K562 (cell line): Measurements from ENCODE around the gene BICC1. TPM values are rescaled to one million over a fixed set of nuclear protein-coding genes. Genes with fewer than 3 reads are reported as not detected.
"Not testable (repeated sequence)": the region's sequence is repeated elsewhere in the genome, so short reads cannot be mapped to it uniquely, and the experiment has no call there.

Experiments used
- ATAC-seq: fragments of 200-7000 bp; cut with Tn5 transposase; 3 replicates; pipeline ENCODE4 v1.9.1; 2020; ENCODE audit warnings: moderate library complexity
- BruUV-seq: library from RNA; stranded (reverse); fragments of 400-500 nt; replicated peaks from 2 replicates; lab custom pipeline; 2021; lab: Mats Ljungman, UMichigan
- CTCF ChIA-PET: fragments of 300-600 bp; formaldehyde crosslinking; extraction: SDS; loops from one replicate; lab custom pipeline; 2021; ENCODE audit warnings: low intra/inter-chr PET ratio; lab: Yijun Ruan, JAX
- POLR2A ChIA-PET: fragments of 300-600, 350-650 bp; sonication (Branson Sonifier 250); formaldehyde crosslinking; extraction: SDS; loops from one replicate; lab custom pipeline; 2021; ENCODE audit warnings: antibody characterized with exemption, inconsistent platforms; lab: Yijun Ruan, JAX
- DNase-seq, 4 experiments: peaks; one replicate each; pipeline versions ENCODE4 v3.0.0 to v3.0.0-alpha.2; 2011 to 2018; ENCODE audit warnings: low spot score in 3 of 4, mixed read lengths in 3 of 4; ENCODE audit errors: extremely low read depth in 1 of 4
- FAIRE-seq: peaks from 2 replicates; lab custom pipeline; 2011; peaks lifted over from hg19 to GRCh38; lab: Jason Lieb, UNC
- H2AFZ ChIP-seq: 2 replicates; pipeline ENCODE4 v1.6.0; 2011; ENCODE audit warnings: low read depth, low read length, control low read depth, inconsistent platforms
- H3K27ac ChIP-seq: fragments of 200-600 bp; 3 replicates; pipeline ENCODE4 v1.8.0; 2011; ENCODE audit warnings: low read depth, mild to moderate bottlenecking, control low read depth, inconsistent platforms, low read length, moderate library complexity, mixed read lengths; ENCODE audit errors: extremely low read depth
- H3K27me3 ChIP-seq, 2 experiments: fragments of 300-600 bp in 1 of 2; 2 replicates in 1 of 2; 3 replicates in 1 of 2; pipeline versions ENCODE4 v1.6.0 to v1.8.0; 2011; ENCODE audit warnings: inconsistent platforms in 2 of 2, low read length in 2 of 2, mild to moderate bottlenecking in 1 of 2, mixed read lengths in 1 of 2, moderate library complexity in 1 of 2; ENCODE audit not compliant: control insufficient read depth in 2 of 2, insufficient read depth in 2 of 2
- H3K36me3 ChIP-seq: fragments of 300-600 bp; 3 replicates; pipeline ENCODE4 v1.8.0; 2011; ENCODE audit warnings: mild to moderate bottlenecking, low read length, inconsistent platforms; ENCODE audit not compliant: control insufficient read depth, insufficient read depth
- H3K4me1 ChIP-seq, 2 experiments: fragments of 200-600 bp in 1 of 2; replicated peaks in 1 of 2; 2 replicates in 1 of 2; 3 replicates in 1 of 2; pipeline versions ENCODE4 v1.5.1 to v1.8.0; 2011; ENCODE audit warnings: inconsistent platforms in 2 of 2, low read length in 2 of 2, mild to moderate bottlenecking in 1 of 2, mixed read lengths in 1 of 2, moderate library complexity in 1 of 2; ENCODE audit not compliant: control insufficient read depth in 2 of 2, insufficient read depth in 2 of 2
- H3K4me2 ChIP-seq: 2 replicates; pipeline ENCODE4 v1.6.1; 2011; ENCODE audit warnings: low read length, control low read depth, inconsistent platforms, mixed read lengths; ENCODE audit not compliant: insufficient read depth
- H3K4me3 ChIP-seq: fragments of 200-600 bp; sonication (generic), shearing (Covaris generic); 2 replicates; pipeline ENCODE4 v1.5.1; 2016; ENCODE audit warnings: control low read depth, inconsistent platforms
- H3K79me2 ChIP-seq: fragments of 200-600 bp; 3 replicates; pipeline ENCODE4 v1.8.0; 2011; ENCODE audit warnings: low read length, inconsistent platforms; ENCODE audit not compliant: control insufficient read depth, insufficient read depth
- H3K9ac ChIP-seq, 2 experiments: 2 replicates each; pipeline versions ENCODE4 v1.6.0 to v1.6.1; 2011; ENCODE audit warnings: low read depth in 2 of 2, low read length in 2 of 2, control low read depth in 1 of 2, inconsistent platforms in 1 of 2, mild to moderate bottlenecking in 1 of 2, mixed read lengths in 1 of 2; ENCODE audit not compliant: insufficient read depth in 1 of 2
- H3K9me1 ChIP-seq: one replicate; pipeline ENCODE4 v1.6.0; 2011; ENCODE audit warnings: inconsistent platforms, mild to moderate bottlenecking, low read length, moderate library complexity; ENCODE audit not compliant: control insufficient read depth, insufficient read depth
- H3K9me3 ChIP-seq: replicated peaks from 2 replicates; pipeline ENCODE4 v1.5.1; 2011; ENCODE audit warnings: low read depth, low read length, inconsistent platforms; ENCODE audit not compliant: control insufficient read depth, insufficient read depth
- H4K20me1 ChIP-seq: replicated peaks from 2 replicates; pipeline ENCODE4 v1.6.1; 2011; ENCODE audit warnings: low read length, inconsistent platforms, mixed read lengths; ENCODE audit not compliant: control insufficient read depth, insufficient read depth
- CAMTA2 ChIP-seq: fragments of 250-450 bp; sonication (Bioruptor Pico); conservative IDR thresholded peaks from 2 replicates; pipeline ENCODE4 v1.5.1; 2022
- CC2D1A ChIP-seq: fragments of 450-650 bp; IDR thresholded peaks from 2 replicates; pipeline ENCODE4 v1.6.1; 2017; ENCODE audit warnings: mild to moderate bottlenecking
- TCF3 ChIP-seq: sonication (generic); formaldehyde crosslinking; IDR thresholded peaks from 2 replicates; pipeline ENCODE4 v1.4.0; 2020; ENCODE audit warnings: mild to moderate bottlenecking, missing genetic modification reagents
- ZC3H8 ChIP-seq: fragments of 450-650 bp; IDR thresholded peaks from 2 replicates; pipeline ENCODE4 v1.6.1; 2017
- WGBS: fragments of 100-300 bp; shearing (Covaris generic); methylation state at CpG from one replicate; pipeline ENCODE4 v1.1.6; 2016; ENCODE audit warnings: low coverage, mixed read lengths; ENCODE audit not compliant: insufficient coverage; ENCODE audit errors: missing lambda C conversion rate; 5-methylcytosine and 5-hydroxymethylcytosine counted together
- in situ Hi-C: fragments of 300-500 bp; cut with MboI; formaldehyde crosslinking; loops from 4 replicates; pipeline ENCODE4 v1.15.0; 2018; ENCODE audit warnings: inconsistent platforms, mixed read lengths
- intact Hi-C: fragments of 100-400 bp; cut with micrococcal nuclease; formaldehyde crosslinking; loops from 2 replicates; pipeline ENCODE4 v1.14.2; 2022
- polyA plus RNA-seq, 8 experiments: library from polyadenylated mRNA; depleted of rRNA in 4 of 8; stranded (reverse) in 5 of 8; unstranded in 3 of 8; fragments of >200 nt; fragmentation: Nextera tagmentation in 2 of 8; fragmentation: Illumina TruSeq in 1 of 8; extraction: Ambion mirVana in 2 of 8; extraction: Trizol in 1 of 8; gene quantifications; 2 replicates each; pipeline versions ENCODE4 v1.2.1 to v1.2.3, GENCODE V29; 2011 to 2014; ENCODE audit warnings: inconsistent platforms in 1 of 8, missing spikeins in 1 of 8
- total RNA-seq, 7 experiments: library from RNA; depleted of rRNA in 6 of 7; stranded (reverse); fragments of >200 nt in 6 of 7; fragmentation: Illumina TruSeq in 2 of 7; extraction: Trizol in 2 of 7; gene quantifications; 2 replicates each; pipeline versions ENCODE4 v1.2.1 to v1.2.3, GENCODE V29; 2011 to 2021; ENCODE audit warnings: low replicate concordance in 1 of 7

BICC1 gene
- total and polyA plus RNA-seq, 9 of the 15 experiments (the other 6 are each of a cell fraction or from before 2014, with no cell fraction given) = not detected

DNA sequence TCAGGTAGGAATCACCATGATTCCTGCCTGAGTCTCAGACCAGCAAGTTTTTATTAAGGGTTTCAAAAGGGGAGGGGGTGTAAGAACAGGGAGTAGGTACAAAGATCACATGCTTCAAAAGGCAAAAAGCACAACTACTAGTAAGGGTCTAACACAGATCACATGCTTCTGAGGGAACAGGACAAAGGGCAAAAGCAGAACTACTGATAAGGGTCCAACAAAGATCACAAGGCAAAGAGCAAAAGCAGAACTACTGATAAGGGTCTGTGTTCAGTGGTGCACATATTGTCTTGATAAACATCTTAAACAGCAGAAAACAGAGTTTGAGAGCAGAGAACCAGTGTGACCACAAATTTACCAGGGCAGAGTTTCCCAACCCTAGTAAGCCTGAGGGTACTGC is 84.5 kb downstream of the BICC1 start:
- H2AFZ ChIP-seq, H3K9me3 ChIP-seq, BruUV-seq, ATAC-seq, in situ Hi-C loops, CTCF ChIA-PET, H4K20me1 ChIP-seq, H3K79me2 ChIP-seq, H3K9me1 ChIP-seq, H3K27me3 ChIP-seq, H3K27ac ChIP-seq, intact Hi-C loops, POLR2A ChIA-PET, H3K4me2 ChIP-seq, H3K4me1 ChIP-seq, H3K4me3 ChIP-seq, H3K36me3 ChIP-seq, DNase-seq, FAIRE-seq, H3K9ac ChIP-seq: not testable (repeated sequence)

DNA sequence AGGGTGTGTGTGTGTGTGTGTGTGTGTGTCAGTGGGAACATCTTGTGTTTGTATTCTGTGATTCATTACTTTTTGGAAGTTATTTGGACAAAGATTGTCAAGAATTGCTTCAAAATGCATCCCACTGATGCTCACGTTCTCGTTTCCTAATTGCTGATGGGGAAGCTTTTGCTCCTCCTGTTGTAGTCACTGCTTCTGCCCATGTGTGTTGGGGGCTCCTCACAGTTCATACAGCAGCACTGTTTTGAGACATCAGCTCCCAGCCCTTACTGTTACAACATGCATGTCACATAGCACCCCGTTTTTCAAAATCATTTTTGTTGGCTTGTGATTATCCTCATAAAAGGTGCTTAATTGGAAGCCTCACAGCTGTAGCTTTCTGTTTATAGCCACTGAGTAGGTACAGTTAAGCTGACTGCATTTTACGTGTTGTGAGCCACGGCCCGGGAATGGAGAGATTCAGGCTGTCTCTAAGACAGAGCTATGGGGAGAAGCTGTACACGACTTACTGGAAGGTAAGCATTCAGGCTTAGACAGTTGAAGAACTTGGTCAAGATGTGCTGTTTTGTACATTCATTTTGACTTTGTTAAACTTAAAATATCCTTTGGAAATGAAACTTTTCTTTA is 87.4 kb downstream of the BICC1 start:
- no peaks in the 10 kb centered on the region for H3K4me1 ChIP-seq
- no TSS peak for BruUV-seq
- no peak overlapping the region for H3K4me2 ChIP-seq
- H4K20me1 ChIP-seq = no peaks in the 10 kb centered on the region
- H3K27ac ChIP-seq = no peak overlapping the region
- no peaks in the 10 kb centered on the region for H3K9me1 ChIP-seq
- ATAC-seq (no peak), FAIRE-seq (no peak), DNase-seq (no peak)
- H3K9me3 ChIP-seq = no peaks in the 10 kb centered on the region
- H3K36me3 ChIP-seq = no peaks in the 10 kb centered on the region
- intact Hi-C loops (no loop called here), in situ Hi-C loops (no loop called here)
- WGBS = 0% methylated on average over 7 of the region's 7 CpGs
- H2AFZ ChIP-seq = no peak overlapping the region
- ChIA-PET CTCF (no interaction called here), POLR2A (no interaction called here)
- H3K79me2 ChIP-seq = no peaks in the 10 kb centered on the region
- H3K4me3 ChIP-seq = no peak overlapping the region
- TF ChIP-seq CC2D1A = no peak
- TF ChIP-seq ZC3H8 = no peak
- TF ChIP-seq CAMTA2 = no peak
- TF ChIP-seq TCF3 (CRISPR knock-in tag) = no peak
- H3K9ac ChIP-seq = no peak overlapping the region
- no peaks in the 10 kb centered on the region for H3K27me3 ChIP-seq
